ENCODE data around the gene CLDN8. TPM values are rescaled to one million over a fixed set of nuclear protein-coding genes. Genes with fewer than 3 reads are reported as not detected.

The CLDN8 gene
- polyA plus RNA-seq, 1 donor (not counting 4 experiments of a cell fraction or from before 2014, with no cell fraction given), result 0.07 TPM

DNA sequence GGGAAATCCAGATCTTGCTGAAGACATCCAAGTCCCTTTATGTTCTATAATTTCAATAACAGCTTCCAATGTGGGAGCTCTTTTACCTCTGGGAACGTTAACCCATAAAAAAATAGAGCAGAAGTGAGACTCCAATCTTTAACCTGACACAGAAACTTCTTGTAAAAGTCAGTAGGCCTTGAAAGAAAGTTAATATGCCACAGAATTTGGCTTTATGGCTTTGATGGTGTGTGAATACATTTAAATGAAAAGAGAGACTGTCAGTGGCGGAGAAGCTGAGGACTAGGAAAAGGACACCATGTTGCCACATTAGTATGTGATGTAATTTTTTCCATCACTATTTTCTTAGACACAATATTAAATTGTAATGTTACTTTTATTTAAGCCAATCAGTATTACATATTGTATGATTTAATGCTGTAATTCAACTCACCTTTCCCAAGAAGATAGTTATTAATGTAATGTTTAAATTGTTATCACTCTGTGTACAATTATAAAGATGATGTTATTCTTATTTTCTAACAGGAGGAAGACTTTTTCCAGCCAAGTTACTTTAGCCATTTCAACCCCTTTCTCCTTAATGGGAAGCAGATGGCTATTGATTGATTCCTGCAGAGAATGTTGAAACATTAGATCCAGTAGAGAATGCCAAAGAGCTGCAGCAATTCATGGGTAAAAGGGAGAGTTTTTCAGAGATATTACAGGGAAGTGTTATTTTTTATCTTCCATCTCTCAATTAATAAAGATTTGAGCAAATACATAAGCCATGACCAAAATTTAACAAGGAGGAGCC lies 17.5 kb upstream of the CLDN8 start:
- Histone ChIP-seq H2AFZ (ENCODE audit: control insufficient read depth, low read length) (no peak overlapping the region), H3K4me1 (ENCODE audit: control insufficient read depth, extremely low read depth, insufficient read depth, low read length) (peaks cover 16% of the 10 kb centered on the region), H3K4me3 (ENCODE audit: control insufficient read depth in 2 of 3, extremely low read depth in 1 of 3, insufficient read depth in 2 of 3, low read depth in 1 of 3, low read length in 3 of 3) (no peak overlapping the region), H3K9me1 (ENCODE audit: control insufficient read depth, extremely low read depth, insufficient read depth, low read length) (no peaks in the 10 kb centered on the region), H3K27me3 (ENCODE audit: control insufficient read depth, extremely low read depth, insufficient read depth, low read length) (no peaks in the 10 kb centered on the region), H3K79me2 (ENCODE audit: control insufficient read depth, insufficient read depth, low read length) (no peaks in the 10 kb centered on the region), H3K9me3 (ENCODE audit: control insufficient read depth, low read depth, low read length) (no peaks in the 10 kb centered on the region), H3K9ac (ENCODE audit: control insufficient read depth, extremely low read depth, insufficient read depth, low read length) (no peak overlapping the region), H4K20me1 (ENCODE audit: control insufficient read depth, extremely low read depth, insufficient read depth, low read length) (no peaks in the 10 kb centered on the region), H3K36me3 (ENCODE audit: control insufficient read depth in 2 of 2, extremely low read depth in 1 of 2, insufficient read depth in 2 of 2, low read length in 2 of 2) (no peaks in the 10 kb centered on the region), H3K4me2 (ENCODE audit: control insufficient read depth, extremely low read depth, insufficient read depth, low read depth, low read length) (no peak overlapping the region), H3K27ac (ENCODE audit: control insufficient read depth, insufficient read depth, low read length) (no peak overlapping the region)
- dilution Hi-C loops (cut with MboI; ENCODE audit: extremely low pct_ligation_motif_present, low sequenced_read_pairs), result no loop called here
- TF ChIP-seq, protein P1, sequence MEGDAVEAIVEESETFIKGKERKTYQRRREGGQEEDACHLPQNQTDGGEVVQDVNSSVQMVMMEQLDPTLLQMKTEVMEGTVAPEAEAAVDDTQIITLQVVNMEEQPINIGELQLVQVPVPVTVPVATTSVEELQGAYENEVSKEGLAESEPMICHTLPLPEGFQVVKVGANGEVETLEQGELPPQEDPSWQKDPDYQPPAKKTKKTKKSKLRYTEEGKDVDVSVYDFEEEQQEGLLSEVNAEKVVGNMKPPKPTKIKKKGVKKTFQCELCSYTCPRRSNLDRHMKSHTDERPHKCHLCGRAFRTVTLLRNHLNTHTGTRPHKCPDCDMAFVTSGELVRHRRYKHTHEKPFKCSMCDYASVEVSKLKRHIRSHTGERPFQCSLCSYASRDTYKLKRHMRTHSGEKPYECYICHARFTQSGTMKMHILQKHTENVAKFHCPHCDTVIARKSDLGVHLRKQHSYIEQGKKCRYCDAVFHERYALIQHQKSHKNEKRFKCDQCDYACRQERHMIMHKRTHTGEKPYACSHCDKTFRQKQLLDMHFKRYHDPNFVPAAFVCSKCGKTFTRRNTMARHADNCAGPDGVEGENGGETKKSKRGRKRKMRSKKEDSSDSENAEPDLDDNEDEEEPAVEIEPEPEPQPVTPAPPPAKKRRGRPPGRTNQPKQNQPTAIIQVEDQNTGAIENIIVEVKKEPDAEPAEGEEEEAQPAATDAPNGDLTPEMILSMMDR (optimal IDR thresholded peaks at IDR 0.05 in 1 of 3, IDR thresholded peaks at IDR 0.05 in 1 of 3, conservative IDR thresholded peaks at IDR 0.05 in 1 of 3; ENCODE audit: extremely low read depth in 1 of 3, insufficient read depth in 2 of 3, low read length in 3 of 3), result no peak
- no peak for TF ChIP-seq EZH2 (IDR thresholded peaks at IDR 0.05; ENCODE audit: low read length)
- DNase-seq (ENCODE audit: low read depth, low spot score) (no peak), FAIRE-seq (no peak)

DNA sequence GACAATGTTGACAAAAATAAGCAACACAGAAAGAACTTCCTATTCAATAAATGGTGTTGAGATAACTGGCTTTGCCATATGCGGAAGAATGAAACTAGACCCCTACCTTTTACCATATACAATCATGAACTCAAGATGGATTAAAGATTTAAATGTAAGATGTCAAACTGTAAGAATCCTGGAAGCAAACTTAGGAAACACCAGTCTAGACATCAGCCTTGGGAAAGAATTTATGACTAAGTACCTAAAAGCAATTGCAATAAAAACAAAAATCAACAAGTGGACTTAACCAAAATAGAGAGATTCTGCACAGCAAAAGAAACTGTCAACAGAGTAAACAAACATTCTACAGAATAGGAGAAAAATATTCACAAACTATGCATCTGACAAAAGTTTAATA lies 16.1 kb upstream of the CLDN8 start:
- TF ChIP-seq, protein P1 (optimal IDR thresholded peaks at IDR 0.05 in 1 of 3, IDR thresholded peaks at IDR 0.05 in 1 of 3, conservative IDR thresholded peaks at IDR 0.05 in 1 of 3; ENCODE audit: extremely low read depth in 1 of 3, insufficient read depth in 2 of 3, low read length in 3 of 3), result no peak
- TF ChIP-seq EZH2 (IDR thresholded peaks at IDR 0.05; ENCODE audit: low read length), result no peak
- no peak overlapping the region for H2AFZ ChIP-seq (ENCODE audit: control insufficient read depth, low read length)
- dilution Hi-C loops (cut with MboI; ENCODE audit: extremely low pct_ligation_motif_present, low sequenced_read_pairs), result no loop called here
- H3K36me3 ChIP-seq (ENCODE audit: control insufficient read depth in 2 of 2, extremely low read depth in 1 of 2, insufficient read depth in 2 of 2, low read length in 2 of 2), result no peaks in the 10 kb centered on the region
- H4K20me1 ChIP-seq (ENCODE audit: control insufficient read depth, extremely low read depth, insufficient read depth, low read length), result no peaks in the 10 kb centered on the region
- no peak for DNase-seq (ENCODE audit: low read depth, low spot score)
- H3K4me2 ChIP-seq (ENCODE audit: control insufficient read depth, extremely low read depth, insufficient read depth, low read depth, low read length), result no peak overlapping the region
- no peaks in the 10 kb centered on the region for H3K9me1 ChIP-seq (ENCODE audit: control insufficient read depth, extremely low read depth, insufficient read depth, low read length)
- FAIRE-seq, result no peak
- no peak overlapping the region for H3K4me3 ChIP-seq (ENCODE audit: control insufficient read depth in 2 of 3, extremely low read depth in 1 of 3, insufficient read depth in 2 of 3, low read depth in 1 of 3, low read length in 3 of 3)
- no peaks in the 10 kb centered on the region for H3K27me3 ChIP-seq (ENCODE audit: control insufficient read depth, extremely low read depth, insufficient read depth, low read length)
- no peaks in the 10 kb centered on the region for H3K79me2 ChIP-seq (ENCODE audit: control insufficient read depth, insufficient read depth, low read length)
- H3K4me1 ChIP-seq (ENCODE audit: control insufficient read depth, extremely low read depth, insufficient read depth, low read length), result peaks cover 27% of the 10 kb centered on the region
- H3K9ac ChIP-seq (ENCODE audit: control insufficient read depth, extremely low read depth, insufficient read depth, low read length), result no peak overlapping the region
- H3K27ac ChIP-seq (ENCODE audit: control insufficient read depth, insufficient read depth, low read length), result no peak overlapping the region
- H3K9me3 ChIP-seq (ENCODE audit: control insufficient read depth, low read depth, low read length), result no peaks in the 10 kb centered on the region

Data from keratinocyte (primary cell).